HG03045 (cell line): Measurements from ENCODE around the gene SPATA31D1.
A peak's percentile ranks its signal among the peaks of the same experiment; 100 is the strongest.
"Not testable (repeated sequence)": the region's sequence is repeated elsewhere in the genome, so short reads cannot be mapped to it uniquely, and the experiment has no call there.

Source experiments
- ATAC-seq: cut with Tn5 transposase; IDR thresholded peaks from one replicate; pipeline ENCODE4 v1.9.1; 2021; ENCODE audit warnings: mild to moderate bottlenecking, moderate library complexity; ENCODE audit not compliant: unreplicated experiment

Gene SPATA31D1

GRCh38 chr9:81988472-81988871 lies at the start of gene SPATA31D1:
TSS of gene SPATA31D1 (plus strand) at chr9:81988772. CDS start at chr9:81988819, 47 bp downstream.
- not testable (repeated sequence) for ATAC-seq

GRCh38 chr9:81943393-81943792 lies 45.2 kb upstream of the SPATA31D1 start, which contains the start of gene SPATA31D3:
TSS of gene SPATA31D3 (plus strand) at chr9:81943500. CDS start at chr9:81943586, 86 bp downstream.
- ATAC-seq: not testable (repeated sequence)

DNA sequence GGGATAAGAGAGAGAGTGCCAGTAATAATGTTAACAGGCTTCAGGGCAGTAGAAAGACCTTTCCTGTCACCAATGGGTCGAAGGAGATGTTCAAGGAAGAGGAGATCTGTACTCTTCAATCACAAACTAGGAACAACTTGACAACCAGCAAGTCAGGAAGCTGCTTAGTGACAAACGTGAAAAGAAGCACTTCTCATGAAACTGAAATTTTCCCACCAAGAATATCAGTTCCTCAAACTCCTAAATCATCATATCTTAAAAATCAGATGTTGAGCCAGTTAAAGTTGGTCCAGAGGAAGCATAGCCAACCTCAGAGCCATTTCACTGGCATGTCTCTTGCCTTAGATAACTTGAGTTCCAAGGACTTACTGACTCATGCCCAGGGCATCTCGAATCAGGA lies 39.9 kb upstream of the SPATA31D1 start:
- ATAC-seq: not testable (repeated sequence)

- no peak for ATAC-seq
Observed at GRCh38 chr9:81953096-81953495, 35.5 kb upstream of the SPATA31D1 start.

GRCh38 chr9:81955625-81956024 lies 32.9 kb upstream of the SPATA31D1 start:
- no peak for ATAC-seq

- no peak for ATAC-seq
Observed at GRCh38 chr9:81964218-81965171, 24.1 kb upstream of the SPATA31D1 start.

GRCh38 chr9:81968026-81968425 lies 20.5 kb upstream of the SPATA31D1 start:
- no peak for ATAC-seq

DNA sequence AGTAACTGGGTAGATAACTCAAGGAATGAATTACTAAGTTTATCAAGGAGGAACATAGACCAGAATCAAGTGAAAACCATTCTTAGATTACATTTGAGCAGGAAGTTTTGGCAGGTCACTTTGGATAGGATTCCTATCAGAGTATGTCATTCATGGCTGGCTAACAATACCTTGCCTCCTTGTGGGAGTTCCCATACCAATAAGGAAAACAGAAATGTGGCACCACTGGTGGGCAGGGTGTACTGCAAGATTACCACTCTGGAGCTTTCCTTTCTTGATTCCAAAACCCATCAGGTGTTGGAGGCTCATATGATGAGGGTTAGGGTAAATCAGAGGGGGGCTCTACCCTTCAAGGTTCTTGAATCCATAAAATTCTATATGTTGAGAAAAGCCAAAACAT lies 18.6 kb upstream of the SPATA31D1 start:
- ATAC-seq: no peak

GRCh38 chr9:81971727-81972126 lies 16.8 kb upstream of the SPATA31D1 start:
- ATAC-seq: no peak

GRCh38 chr9:81974764-81975163 lies 13.8 kb upstream of the SPATA31D1 start:
- ATAC-seq: no peak

- ATAC-seq: no peak
Observed at GRCh38 chr9:81976351-81976750, 12.2 kb upstream of the SPATA31D1 start.

DNA sequence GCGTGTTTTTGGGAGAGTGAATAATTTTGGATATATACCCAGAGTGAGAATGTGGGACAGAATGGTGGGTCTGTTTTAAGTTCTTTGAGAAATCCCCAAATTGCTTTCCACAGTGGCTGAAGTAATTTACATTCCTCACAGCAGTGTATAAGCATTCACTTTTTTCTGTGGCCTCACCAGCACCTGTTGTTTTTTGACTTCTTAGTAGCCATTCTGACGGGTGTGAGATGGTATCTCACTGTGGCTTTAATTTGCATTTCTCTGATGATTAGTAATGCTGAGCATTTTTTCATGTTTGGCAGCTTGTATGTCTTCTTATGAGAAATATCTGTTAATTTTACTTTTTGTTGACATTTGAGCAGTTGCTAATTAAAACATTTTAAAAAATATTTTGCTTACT lies 9.4 kb upstream of the SPATA31D1 start:
- peak; percentile 72 for ATAC-seq

DNA sequence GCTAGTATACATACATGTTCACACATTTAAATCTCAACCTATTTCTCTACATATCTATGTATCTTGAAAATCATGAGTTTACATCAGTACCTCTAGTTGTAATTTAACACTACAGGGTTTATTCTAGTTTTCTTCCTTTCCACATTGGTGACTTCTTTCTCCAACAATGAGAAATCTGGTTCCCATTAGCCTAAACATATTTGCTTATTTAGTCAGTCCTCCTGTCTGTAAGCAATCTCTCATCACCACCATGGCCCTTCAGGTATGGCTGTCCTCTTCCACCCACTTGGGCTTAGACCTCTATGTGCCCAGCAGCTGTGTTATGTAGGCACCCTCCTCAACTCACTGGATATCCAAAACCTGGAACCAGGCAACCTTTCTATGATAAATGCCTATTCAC lies 8.0 kb upstream of the SPATA31D1 start:
- no peak for ATAC-seq

GRCh38 chr9:81981883-81982282 lies 6.7 kb upstream of the SPATA31D1 start:
- no peak for ATAC-seq

GRCh38 chr9:81984928-81985327 lies 3.6 kb upstream of the SPATA31D1 start:
- ATAC-seq: no peak

DNA sequence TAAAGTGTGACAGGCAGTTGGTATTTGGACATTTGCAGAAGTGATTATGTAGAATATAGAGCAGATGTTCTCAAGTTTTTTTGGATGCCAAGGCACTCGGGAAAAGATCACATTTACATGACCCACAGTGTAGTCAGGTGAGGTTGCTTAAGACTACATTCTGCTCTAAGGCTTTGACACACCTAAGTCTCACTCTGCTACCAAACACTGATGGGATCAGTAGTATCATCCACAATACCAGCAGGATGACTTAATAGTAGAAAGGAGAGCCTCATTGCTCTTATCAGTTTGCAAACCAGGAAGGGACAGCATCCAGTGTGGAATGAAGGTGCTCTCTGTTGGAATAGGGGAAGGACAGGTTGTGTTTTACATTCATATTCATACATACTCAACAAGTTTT lies 2.5 kb upstream of the SPATA31D1 start:
- no peak for ATAC-seq

- no peak for ATAC-seq
Observed at GRCh38 chr9:81989700-81990099, 1.1 kb downstream of the SPATA31D1 start.

GRCh38 chr9:81993656-81994055 lies 5.1 kb downstream of the SPATA31D1 start:
- no peak for ATAC-seq

DNA sequence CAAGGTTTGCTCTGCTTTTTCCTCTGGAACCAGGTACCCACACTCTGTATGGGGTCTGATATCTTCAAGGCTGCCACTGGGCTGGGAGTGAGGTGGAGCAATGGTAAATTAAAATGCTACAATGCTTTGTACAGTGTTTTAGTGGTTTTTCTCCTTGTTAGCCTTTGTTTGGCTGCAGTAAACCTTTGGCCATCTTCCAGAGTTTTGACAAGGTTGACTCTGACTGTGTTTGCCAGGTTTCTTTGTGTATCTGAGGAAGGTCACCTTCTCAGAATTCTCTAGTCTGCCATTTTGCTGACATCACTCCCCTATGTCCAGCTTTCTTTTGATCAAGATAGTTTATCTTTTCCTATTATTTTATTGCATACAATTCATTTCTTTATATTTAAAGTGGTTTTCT lies 11.2 kb downstream of the SPATA31D1 start:
- no peak for ATAC-seq

DNA sequence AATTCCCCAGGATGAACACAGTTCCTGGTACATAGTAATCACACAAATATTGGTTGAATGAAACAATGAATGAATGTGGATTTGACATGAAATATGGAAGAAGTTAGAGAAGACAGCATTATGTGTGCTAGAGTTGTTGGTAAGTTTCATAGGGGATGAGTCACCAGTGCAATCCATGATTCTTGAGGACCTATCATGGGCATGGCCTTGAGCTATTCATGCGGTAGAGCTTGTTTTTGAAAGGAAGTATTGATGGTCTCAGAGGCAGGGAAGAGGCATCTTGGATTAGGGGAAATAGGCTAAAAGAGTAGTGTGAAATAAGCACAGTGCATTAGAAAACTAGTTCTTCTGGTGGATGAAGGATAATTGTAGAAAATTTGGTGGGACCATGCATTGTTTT lies 22.1 kb downstream of the SPATA31D1 start:
- ATAC-seq: no peak

DNA sequence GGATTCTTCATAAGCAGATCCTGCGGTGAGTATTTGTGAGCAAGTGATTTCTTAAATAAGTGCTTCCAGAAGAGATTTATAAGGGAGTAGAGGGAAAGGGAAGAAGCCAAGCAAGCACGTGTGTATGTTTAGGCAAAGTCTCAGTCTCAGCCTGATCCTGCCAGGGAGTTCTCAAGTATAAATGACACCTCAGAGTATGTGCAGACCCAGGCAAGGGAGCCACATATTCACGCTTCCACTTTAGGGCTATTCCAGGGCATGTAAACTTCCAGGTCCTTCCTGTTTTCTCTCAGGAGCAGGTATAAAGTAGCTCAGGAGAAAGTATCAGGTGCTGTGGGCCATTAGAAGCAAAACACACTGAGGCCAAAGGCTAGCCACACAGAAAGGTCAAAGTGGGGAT lies 22.6 kb downstream of the SPATA31D1 start:
- no peak for ATAC-seq

- no peak for ATAC-seq
Observed at GRCh38 chr9:82012276-82012675, 23.7 kb downstream of the SPATA31D1 start.
